HG03060 (cell line): ENCODE data around the gene CACNG3.
"Not testable (repeated sequence)": the region's sequence is repeated elsewhere in the genome, so short reads cannot be mapped to it uniquely, and the experiment has no call there.

ENCODE experiments used
- ATAC-seq: cut with Tn5 transposase; IDR thresholded peaks from one replicate; pipeline ENCODE4 v1.9.1; 2021; ENCODE audit warnings: low read depth, moderate number of reproducible peaks; ENCODE audit not compliant: unreplicated experiment

The CACNG3 gene

DNA sequence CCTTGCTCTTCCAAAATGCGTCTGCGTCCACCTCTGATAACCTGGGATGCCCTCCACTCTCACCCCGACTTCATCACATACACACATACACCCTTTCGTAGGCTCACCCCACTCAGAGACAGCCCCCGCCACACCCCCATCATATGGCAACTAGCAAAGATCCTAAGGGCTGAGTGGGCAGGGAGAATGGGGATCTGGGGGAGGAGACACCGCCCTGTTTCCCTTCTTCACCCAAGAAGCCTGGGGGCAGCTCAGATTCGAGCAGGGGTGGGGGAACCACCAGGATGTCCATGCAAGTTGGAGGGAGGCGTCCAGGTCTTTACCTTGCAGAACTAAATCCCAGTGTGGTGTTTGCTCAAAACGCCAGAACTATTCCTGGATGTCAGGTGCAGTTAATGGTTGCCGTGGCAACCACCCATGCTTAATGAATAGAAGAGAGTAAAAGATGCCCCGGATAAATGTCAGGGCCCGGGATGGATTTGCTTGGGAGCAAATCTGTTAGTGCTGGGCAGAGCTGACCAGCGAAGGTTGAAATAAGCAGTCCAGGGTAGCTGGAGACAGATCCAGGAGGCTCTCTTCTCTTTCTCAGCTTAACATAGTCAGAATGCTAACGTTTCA, 72.8 kb downstream of the CACNG3 start:
- no peak for ATAC-seq

DNA sequence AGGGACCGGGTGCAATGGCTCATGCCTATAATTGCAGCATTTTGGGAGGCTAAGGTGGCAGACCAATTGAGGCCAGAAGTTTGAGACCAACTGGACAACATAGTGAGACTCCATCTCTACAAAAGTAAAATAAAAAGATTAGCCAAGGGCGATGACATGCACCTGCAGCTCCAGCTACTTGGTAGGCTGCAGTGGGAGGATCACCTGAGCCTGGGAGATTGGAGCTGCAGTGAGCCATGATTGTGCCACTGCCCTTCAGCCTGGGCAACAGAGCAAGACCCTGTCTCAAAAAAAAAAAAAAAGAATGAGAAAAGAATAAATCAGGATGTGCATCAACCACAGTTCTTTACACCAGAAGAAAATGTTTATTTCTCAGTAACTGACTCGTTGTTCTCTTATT, 76.0 kb downstream of the CACNG3 start:
- no peak for ATAC-seq

DNA sequence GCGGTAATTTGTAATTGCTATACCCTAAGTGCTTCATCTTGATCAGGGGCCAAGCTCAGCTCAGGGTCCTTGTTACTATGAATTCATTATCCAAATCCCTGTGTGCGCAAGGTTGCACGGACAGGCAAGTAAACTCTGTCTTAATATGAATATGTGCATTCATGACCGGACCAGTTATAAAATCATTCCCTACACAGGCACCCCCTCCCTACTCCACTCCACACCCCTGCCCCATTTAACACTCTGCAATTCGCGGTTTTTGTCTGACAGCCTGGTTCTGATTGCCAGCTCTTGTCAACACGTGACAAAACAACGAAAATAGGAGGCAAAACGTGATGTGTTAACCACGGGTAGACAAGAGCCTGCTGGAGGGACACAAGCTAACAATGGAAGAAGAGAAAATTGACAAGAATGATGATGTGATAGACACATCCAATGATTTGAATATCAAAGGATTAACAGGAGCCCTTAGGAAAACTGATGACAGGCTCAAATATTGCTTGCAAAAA, 76.5 kb downstream of the CACNG3 start:
- ATAC-seq, result no peak

DNA sequence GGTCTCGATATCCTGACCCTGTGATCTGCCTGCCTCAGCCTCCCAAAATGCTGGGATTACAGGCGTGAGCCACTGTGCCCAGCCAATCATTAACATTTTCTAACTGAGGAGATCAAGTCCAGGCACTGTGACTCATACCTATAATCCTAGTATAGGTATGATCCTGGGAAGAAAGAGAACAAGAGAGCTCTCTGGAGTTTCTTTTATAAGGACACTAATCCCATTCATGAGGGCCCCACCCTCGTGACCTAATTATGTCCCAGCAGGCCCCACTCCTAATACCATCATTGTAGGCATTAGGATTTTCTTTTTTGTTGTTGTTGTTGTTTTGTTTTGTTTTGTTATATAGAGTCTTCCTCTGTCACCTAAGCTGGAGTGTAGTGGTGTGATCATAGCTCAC, 80.4 kb downstream of the CACNG3 start:
- ATAC-seq, result no peak

DNA sequence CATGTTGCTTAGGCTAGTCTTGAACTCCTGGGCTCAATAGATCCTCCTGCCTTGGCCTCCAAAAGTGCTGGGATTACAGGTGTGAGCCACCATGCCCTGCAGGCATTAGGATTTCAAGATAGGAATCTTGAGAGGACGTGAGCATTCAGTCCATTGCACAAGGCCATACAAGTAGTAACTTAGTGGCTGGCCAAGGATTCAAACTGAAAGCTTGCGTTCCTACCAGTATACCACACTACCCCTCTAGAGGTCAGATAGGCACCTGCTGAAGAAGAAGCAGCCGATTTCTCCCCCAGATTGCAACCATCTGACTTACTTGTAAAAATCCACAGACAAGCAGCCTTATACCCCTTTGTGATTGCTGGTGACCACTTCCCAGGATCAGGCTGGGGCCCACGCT, 80.9 kb downstream of the CACNG3 start:
- ATAC-seq, result no peak

DNA sequence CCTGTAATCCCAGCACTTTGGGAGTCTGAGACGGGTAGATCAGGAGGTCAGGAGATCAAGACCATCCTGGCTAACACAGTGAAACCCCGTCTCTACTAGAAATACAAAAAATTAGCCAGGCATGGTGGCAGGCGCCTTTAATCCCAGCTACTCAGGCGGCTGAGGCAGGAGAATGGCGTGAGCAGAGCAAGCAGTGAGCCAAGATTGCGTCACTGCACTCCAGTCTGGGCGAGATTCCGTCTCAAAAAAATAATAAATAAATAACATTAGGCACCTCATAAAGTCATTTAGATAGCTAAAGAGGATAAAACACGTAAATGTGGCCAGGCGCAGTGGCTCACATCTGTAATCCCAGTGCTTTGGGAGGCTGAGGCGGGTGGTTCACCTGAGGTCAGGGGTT, 87.7 kb downstream of the CACNG3 start:
- not testable (repeated sequence) for ATAC-seq

DNA sequence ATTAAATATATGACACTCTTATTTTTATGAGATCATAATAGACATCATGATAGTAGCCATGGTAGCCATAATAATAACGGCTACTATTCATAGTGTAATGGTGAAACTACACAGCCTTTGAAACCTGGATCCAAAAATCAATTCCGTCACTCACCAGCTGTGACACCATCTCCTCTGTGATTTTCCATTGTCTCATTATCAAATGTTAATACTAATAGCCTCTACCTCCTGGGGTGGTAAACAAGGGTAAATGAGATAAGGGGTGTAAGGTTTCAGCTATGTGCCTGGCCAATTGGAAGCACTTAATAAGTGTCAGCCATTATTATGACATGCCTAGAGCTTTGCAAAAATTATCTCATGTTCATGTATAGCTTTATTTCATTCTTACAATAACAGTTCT, 88.6 kb downstream of the CACNG3 start:
- ATAC-seq, result no peak

DNA sequence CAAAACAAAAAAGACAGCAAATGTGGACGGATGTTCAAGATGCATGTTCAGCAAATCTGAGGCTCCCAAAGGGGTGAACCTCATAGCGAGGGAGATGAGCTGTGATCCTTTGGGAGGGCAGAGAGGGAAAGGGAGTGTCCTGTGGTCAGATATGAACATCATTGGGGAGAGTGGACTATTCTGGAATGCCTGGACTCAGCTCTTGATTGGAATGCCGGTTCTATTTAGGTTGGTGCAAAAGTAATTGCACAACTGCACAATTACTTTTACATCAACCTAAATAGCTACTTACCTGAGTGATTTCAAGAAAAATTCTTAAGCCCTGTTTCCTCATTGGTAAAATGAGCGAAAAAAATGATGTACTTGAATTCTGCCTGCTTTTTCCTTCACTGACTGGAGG, 89.6 kb downstream of the CACNG3 start:
- ATAC-seq, result no peak

DNA sequence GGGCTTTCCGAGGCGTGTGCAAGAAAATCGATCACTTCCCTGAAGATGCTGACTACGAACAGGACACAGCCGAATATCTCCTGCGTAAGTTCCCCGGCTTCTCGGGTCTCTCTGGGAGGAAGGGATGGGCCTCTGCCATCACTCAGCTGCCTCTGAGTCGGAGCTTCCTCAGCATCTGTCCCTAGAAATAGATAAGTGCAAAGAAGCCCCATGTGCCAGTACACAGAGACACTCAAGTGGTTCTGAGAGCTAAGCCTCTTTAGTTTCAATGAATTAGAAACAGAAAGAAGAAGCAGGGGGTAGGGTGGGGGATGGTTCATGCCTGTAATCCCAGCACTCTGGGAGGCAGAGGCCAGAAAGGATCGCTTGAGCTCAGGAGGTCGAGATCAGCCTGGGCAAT, 90.6 kb downstream of the CACNG3 start:
- ATAC-seq, result no peak

DNA sequence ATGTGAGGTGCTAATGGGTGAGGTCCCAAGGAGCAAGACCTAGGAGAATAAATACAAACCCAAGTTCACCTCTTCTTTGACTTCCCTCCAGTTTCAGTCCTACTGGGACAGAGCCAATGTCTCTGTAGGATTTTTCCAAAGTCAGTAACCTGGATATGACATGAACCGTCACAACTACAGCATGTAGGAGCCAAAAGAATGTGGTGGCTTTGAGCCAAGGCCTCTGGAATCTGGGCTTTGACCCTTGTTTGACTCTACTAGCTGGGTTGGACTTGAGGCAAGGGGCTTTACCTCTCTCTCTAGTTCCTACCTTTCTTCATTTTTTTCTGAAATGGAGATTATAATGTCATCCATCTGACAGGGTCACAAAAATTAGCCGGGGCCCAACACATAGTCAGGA, 91.4 kb downstream of the CACNG3 start:
- ATAC-seq, result no peak

DNA sequence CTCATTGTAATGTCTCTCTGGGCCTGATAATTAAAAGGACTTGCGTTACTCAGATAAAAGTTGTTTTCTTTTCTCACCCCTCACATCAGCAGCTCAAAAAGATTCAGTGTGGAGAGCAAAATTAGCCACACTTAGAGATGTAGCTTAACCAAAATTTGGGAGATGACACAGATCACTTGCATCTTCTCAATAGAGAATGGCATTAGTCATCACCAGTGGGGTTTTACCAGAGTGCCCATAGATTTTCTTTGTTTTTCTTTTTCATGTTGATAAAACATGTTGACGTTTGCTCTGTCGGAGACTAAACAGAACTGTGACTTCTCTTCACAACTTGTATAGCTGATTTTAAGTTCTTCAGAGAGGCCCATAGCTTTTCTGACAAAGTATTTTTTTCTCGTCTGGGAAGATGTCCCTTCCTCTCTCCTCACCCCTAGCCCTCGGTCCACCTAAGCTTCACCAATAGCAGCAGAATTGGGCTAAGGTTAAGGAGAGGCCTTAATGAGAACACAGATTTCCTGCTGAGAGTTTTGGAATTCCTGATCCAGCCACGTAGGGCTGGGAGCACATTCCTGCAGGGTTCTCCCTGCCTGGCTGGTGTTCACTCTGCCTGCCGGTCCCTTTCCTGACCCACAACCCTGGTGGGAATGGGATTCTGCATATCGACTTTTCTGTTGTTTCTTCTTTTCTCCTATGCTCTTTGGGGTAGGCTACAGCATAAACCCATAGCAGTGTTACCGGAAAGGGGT, 92.6 kb downstream of the CACNG3 start:
- no peak for ATAC-seq

DNA sequence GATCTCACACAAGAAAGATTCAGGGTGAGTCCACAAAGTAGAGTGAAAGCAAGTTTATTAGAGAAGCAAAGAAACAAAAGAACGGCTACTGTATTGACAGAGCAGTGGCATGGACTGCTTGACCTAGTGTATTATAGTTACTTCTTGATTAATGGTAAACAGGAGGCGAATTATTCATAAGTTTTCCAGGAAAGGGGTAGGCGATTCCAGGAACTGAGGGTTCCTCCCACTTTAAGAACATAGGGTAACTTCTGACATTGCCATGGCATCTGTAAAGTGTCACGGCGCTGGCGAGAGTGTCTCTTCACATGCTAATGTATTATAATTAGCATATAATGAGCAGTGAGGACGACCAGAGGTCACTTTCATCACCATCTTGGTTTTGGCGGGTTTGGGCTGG, 93.2 kb downstream of the CACNG3 start:
- ATAC-seq, result no peak

DNA sequence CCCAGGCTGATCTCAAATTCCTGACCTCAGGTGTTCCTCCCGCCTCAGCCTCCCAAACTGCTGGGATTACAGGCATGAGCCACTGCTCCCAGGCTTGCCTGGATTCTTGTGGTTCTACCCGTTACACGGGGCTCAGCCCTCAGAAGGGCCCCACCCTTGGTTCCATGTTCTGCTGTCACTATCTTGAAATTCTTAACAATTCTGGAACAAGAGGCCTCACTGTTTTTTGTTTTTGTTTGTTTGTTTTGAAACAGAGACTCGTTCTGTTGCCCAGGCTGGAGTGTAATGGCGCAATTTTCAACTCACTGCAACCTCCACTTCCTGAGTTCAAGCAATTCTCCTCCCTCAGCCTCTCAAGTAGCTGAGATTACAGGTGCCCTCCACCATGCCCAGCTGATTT, 96.6 kb downstream of the CACNG3 start:
- no peak for ATAC-seq

DNA sequence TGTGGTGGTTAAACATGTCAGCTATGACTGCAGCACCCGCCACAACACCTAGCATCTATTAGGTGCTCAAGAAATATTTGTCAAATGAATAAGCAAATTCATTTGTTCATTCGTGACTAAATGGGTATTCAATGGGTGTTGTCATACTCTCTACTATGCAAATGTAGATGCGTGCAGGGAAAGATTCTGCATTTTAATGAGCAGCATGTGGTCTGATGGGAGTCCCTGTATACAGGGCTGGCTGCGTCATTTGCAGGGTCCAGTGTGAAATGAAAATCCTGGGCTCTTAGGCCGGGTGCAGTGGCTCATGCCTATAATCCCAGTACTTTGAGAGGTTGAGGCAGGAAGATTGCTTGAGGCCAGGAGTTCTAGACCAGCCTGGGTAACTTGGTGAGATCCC, 97.5 kb downstream of the CACNG3 start:
- no peak for ATAC-seq

DNA sequence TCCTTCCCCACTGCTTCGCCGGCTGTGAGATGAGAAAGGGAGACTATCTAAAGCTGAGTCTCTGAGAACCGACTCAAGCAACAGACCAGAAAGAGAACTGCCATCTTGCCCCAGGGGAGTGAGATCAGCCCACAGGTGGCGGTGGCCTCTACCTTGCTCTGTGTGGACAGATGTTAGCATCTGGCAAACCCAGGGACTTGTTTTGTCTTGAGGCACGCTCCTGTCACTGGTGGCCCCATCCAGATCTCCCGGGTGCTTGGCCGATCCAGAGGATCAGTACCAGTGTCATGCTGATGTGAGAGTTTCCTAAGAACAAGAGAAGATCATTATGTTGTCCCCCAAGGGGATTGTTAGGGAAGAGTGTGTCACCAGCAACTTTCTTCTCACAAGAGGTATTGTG, 101.4 kb downstream of the CACNG3 start:
- no peak for ATAC-seq

DNA sequence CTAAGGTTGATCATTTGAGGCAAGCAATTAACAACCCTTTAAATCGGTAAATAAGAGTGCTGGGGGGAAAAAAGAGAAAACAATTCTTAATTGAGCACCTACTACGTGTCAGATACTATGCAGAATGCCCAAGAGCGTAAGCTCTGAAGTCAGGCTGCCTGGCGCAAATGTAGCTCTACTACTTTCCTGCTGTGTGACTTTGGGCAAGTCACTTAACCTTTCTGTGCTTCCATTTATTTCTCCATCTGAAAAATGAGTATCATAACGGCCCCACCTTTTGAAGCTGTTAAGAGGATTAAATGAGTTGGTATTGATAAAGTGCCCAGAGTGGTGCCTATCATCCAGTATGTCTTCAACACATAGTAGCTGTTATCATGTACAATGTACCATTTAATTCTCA, 102.0 kb downstream of the CACNG3 start:
- ATAC-seq, result no peak

DNA sequence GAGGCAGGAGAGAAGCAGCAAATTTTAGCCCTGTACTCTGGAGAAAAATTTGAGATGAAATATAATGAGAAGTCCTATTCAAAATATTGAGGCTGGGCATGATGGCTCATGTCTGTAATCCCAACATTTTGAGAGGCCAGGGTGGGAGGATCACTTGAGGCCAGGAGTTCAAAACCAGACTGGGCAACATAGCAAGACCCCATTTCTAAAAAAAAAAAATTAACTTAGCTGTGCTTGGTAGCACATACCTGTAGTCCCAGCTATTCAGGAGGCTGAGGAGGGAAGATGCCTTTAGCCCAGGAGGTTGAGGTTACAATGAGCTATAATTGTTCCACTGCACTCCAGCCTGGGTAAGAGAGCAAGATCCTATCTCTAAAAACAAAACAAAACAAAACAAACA, 103.4 kb downstream of the CACNG3 start:
- ATAC-seq, result no peak

DNA sequence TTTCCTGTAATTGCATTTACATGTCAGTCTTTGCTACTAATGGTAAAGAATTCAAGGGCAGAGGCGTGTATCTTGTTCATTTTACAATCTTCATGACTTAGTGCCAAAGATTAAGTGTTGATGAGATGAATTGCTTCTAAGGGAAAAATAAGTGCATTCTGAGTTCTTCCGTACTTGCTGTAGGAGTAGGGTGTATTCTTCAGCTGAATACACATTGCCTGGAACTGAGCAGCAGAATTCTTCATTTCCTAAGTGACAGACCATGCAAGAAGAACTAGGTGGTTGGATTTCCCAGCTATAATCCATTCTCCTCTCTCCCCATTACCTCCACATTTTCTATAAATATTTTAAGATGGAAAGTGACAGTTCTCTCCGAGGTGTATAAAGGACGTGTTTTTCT, 104.8 kb downstream of the CACNG3 start:
- ATAC-seq, result no peak

DNA sequence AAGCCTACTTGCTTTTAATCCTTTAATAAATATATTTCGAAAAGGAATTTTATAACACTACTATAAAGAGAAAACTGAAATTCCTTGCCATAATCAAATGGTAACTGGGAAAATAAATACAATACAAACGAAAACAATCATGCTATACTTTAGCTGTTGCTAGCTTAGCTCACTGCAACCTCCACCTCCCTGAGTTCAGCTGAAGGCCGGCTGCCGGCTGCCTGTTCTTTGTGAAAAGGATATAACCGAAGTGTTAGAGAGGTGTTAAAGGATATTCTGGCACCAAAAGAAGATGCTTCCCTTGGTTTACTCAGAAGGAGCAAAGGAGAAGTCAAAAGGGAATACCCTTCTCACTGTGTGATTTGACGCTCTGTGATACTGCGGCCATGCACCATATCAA, 108.5 kb downstream of the CACNG3 start:
- ATAC-seq, result no peak

DNA sequence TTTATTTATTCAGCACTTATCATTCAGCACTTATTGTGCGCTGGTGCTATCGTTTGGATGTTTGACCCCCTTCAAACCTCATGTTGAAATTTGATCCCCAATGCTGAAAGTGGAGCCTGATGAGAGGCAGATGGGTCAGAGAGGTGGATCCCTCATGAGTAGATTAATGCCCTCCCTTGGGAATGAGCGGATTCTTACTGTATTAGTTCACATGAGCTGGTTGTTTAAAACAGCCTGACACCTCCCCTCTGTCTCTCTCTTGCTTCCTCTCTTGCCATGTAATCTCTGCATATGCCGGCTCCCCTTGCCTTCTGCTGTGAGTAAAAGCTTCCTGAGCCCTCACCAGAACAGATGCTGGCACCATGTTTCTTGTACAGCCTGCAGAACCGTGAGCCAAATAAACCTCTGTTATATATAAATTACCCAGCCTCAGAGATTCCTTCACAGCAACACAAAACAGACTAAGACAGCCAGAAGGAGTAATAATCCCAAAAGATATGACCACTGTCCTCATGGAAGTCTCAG, 111.1 kb downstream of the CACNG3 start:
- ATAC-seq, result no peak

DNA sequence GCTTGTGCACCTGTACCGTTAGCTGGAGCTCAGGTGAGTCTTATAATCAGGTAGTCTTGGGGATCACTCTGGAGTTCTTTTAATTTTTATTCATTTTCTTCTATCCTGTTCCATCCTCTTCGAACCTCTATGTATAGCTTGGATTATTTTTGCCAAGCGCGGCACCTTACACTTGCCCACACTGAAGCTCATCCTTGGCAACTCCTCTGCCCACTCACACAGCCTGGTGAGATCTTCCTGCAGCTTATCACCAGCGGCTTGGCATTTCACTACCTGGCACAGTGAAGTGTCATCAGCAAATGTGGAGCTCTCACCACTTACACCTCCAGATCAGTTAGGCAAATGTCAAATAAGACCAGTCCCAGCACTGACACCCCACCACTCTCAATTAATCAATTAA, 116.7 kb downstream of the CACNG3 start:
- ATAC-seq, result no peak

DNA sequence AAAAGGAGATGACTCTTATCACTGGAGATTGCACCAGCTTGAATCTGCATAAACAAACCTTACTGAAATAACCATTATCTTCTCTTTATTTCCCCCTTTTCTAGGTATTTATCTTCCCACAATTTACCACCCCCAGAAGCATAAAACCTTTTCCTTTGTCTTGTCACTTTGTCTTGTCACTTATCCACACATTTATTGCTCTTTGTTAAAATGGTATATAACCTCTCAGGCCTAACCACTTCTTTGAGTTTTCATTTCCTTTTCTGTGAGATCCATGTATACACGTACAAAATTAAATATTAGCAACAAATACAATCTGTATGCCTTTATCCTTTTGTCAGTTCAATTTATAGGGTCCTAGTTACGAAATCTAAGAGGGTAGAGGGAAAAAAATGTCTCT, 122.9 kb downstream of the CACNG3 start:
- ATAC-seq, result no peak
